Left renal cortex interstitium (tissue), 4 donors: ENCODE results near the gene DDX24. TPM values are rescaled to one million over a fixed set of nuclear protein-coding genes. Genes with fewer than 3 reads are reported as not detected.

ENCODE experiments used
- DNase-seq, 4 donors: peaks; one replicate each; pipeline ENCODE4 v3.0.0-alpha.2; 2013; ENCODE audit warnings: low read depth in 4 of 4, low spot score in 2 of 4, missing footprints in 1 of 4
- polyA plus RNA-seq, 4 donors: library from polyadenylated mRNA; unstranded; fragments of 120-200 nt; gene quantifications; one replicate each; pipeline ENCODE4 v1.2.1, GENCODE V29; 2013; ENCODE audit not compliant: insufficient read length in 4 of 4

Gene DDX24
- polyA plus RNA-seq, 4 donors = 155 to 187 (median 166) TPM

- DNase-seq = no peak
Observed at GRCh38 chr14:94015223-94015622, 65.8 kb downstream of the DDX24 start.

- no peak for DNase-seq
Observed at GRCh38 chr14:94014382-94014781, 66.6 kb downstream of the DDX24 start.

- DNase-seq = no peak
Observed at GRCh38 chr14:94011795-94012194, 69.2 kb downstream of the DDX24 start.

GRCh38 chr14:94010625-94011024 lies 70.4 kb downstream of the DDX24 start:
- DNase-seq = no peak

GRCh38 chr14:94009767-94010166 lies 71.2 kb downstream of the DDX24 start:
- DNase-seq = no peak

- no peak for DNase-seq
Observed at GRCh38 chr14:94008234-94008633, 72.8 kb downstream of the DDX24 start.

- DNase-seq = no peak
Observed at GRCh38 chr14:94005324-94006073, 75.5 kb downstream of the DDX24 start.

GRCh38 chr14:94004015-94004414 lies 77.0 kb downstream of the DDX24 start:
- DNase-seq = no peak

GRCh38 chr14:94003397-94003796 lies 77.6 kb downstream of the DDX24 start:
- DNase-seq = no peak

- no peak for DNase-seq
Observed at GRCh38 chr14:94001501-94002396, 79.3 kb downstream of the DDX24 start.

- no peak for DNase-seq
Observed at GRCh38 chr14:94001016-94001415, 80.0 kb downstream of the DDX24 start.

GRCh38 chr14:94000267-94000666 lies 80.7 kb downstream of the DDX24 start:
- DNase-seq = no peak

- no peak for DNase-seq
Observed at GRCh38 chr14:93999573-93999972, 81.4 kb downstream of the DDX24 start.

- DNase-seq = no peak
Observed at GRCh38 chr14:93998871-93999403, 82.1 kb downstream of the DDX24 start.

Other genes starting within 250 kb of the DDX24 start
- gene FAM181A, start 153.9 kb downstream of the DDX24 start, polyA plus RNA-seq = under 1 TPM in 1 of 4 donors, not detected in 3; 0.09 TPM
- under 1 TPM; 0.30 to 0.59 (median 0.42) TPM for gene ASB2, start 104.6 kb downstream of the DDX24 start, polyA plus RNA-seq
- gene CCDC197, start 83.9 kb downstream of the DDX24 start, polyA plus RNA-seq = not detected
- gene OTUB2, start 54.9 kb downstream of the DDX24 start, polyA plus RNA-seq = 1 to 10 TPM; 4.2 to 5.0 (median 4.6) TPM
- 10 to 100 TPM; 25.5 to 33.0 (median 31.5) TPM for gene IFI27L1, start 108 bp upstream of the DDX24 start, polyA plus RNA-seq
- gene IFI27, start 29.5 kb upstream of the DDX24 start, polyA plus RNA-seq = 1 to 10 TPM; 4.4 to 8.2 (median 6.3) TPM
- gene IFI27L2, start 48.4 kb upstream of the DDX24 start, polyA plus RNA-seq = 10 to 100 TPM; 18.3 to 47.3 (median 24.0) TPM
- gene PPP4R4, start 93.1 kb upstream of the DDX24 start, polyA plus RNA-seq = under 1 TPM; 0.25 to 0.28 (median 0.28) TPM
- gene SERPINA10, start 212.1 kb upstream of the DDX24 start, polyA plus RNA-seq = under 1 TPM; 0.06 to 0.78 (median 0.21) TPM
- gene SERPINA6, start 242.1 kb upstream of the DDX24 start, polyA plus RNA-seq = 10 to 100 TPM in 1 of 4 donors, 1 to 10 TPM in 3; 2.1 to 11.2 (median 7.6) TPM